GM12864 (cell line): ENCODE results near the gene ST8SIA1.

Experiments
- DNase-seq: peaks from one replicate; pipeline ENCODE4 v3.0.0-alpha.2; 2011; ENCODE audit warnings: low read depth
- H3K4me3 ChIP-seq: 2 replicates; pipeline ENCODE4 v1.5.1; 2011; ENCODE audit warnings: mild to moderate bottlenecking, low read depth, low read length, control low read depth
- CTCF ChIP-seq: IDR thresholded peaks from 2 replicates; pipeline ENCODE4 v1.5.1; 2011; ENCODE audit warnings: low read depth, mild to moderate bottlenecking, moderate library complexity, low read length, control low read depth, inconsistent platforms; ENCODE audit errors: missing control alignments

The ST8SIA1 gene

GRCh38 chr12:22348208-22348607 lies 13.7 kb upstream of the ST8SIA1 start:
- no peak for TF ChIP-seq CTCF
- no peak overlapping the region for H3K4me3 ChIP-seq
- no peak for DNase-seq

- H3K4me3 ChIP-seq: no peak overlapping the region
- no peak for TF ChIP-seq CTCF
- DNase-seq: no peak
These were observed 5.6 kb upstream of the ST8SIA1 start for GRCh38 chr12:22340143-22340542.

GRCh38 chr12:22339691-22340090 lies 5.2 kb upstream of the ST8SIA1 start:
- H3K4me3 ChIP-seq: no peak overlapping the region
- no peak for DNase-seq
- no peak for TF ChIP-seq CTCF

GRCh38 chr12:22335794-22336166 lies 1.3 kb upstream of the ST8SIA1 start:
- DNase-seq: no peak
- TF ChIP-seq CTCF: no peak
- H3K4me3 ChIP-seq: no peak overlapping the region; the same call in 1 of the 2 replicates

GRCh38 chr12:22333713-22334409 lies 646 bp downstream of the ST8SIA1 start:
- no peak for DNase-seq
- no peak overlapping the region for H3K4me3 ChIP-seq
- TF ChIP-seq CTCF: no peak

GRCh38 chr12:22333186-22333712 lies 1.3 kb downstream of the ST8SIA1 start:
- no peak overlapping the region for H3K4me3 ChIP-seq
- no peak for TF ChIP-seq CTCF
- no peak for DNase-seq

GRCh38 chr12:22332202-22332601 lies 2.3 kb downstream of the ST8SIA1 start:
- no peak for DNase-seq
- no peak for TF ChIP-seq CTCF
- H3K4me3 ChIP-seq: no peak overlapping the region
